GM12878 (cell line): ENCODE data around the gene TBCK. TPM values are rescaled to one million over a fixed set of nuclear protein-coding genes. Genes with fewer than 3 reads are reported as not detected.

Experiments used
- ATAC-seq: fragments of 200-7000 bp; cut with Tn5 transposase; 3 replicates; pipeline ENCODE4 v1.9.1; 2020; ENCODE audit warnings: mild to moderate bottlenecking, moderate library complexity
- BruUV-seq: library from RNA; stranded (reverse); fragments of 400-500 nt; replicated peaks from 2 replicates; lab custom pipeline; 2021; lab: Mats Ljungman, UMichigan
- CTCF ChIA-PET: fragments of 300-600 bp; sonication (Branson Sonifier 250); formaldehyde crosslinking; extraction: SDS; loops from one replicate; lab custom pipeline; 2021; ENCODE audit warnings: inconsistent platforms; lab: Yijun Ruan, JAX
- POLR2A ChIA-PET: fragments of 350-600 bp; formaldehyde crosslinking; extraction: SDS; loops from one replicate; lab custom pipeline; 2021; ENCODE audit warnings: inconsistent platforms; lab: Charles Lee
- RAD21 ChIA-PET: fragments of 300-600 bp; sonication (Branson Sonifier 250); formaldehyde crosslinking; loops from one replicate; lab custom pipeline; 2023; ENCODE audit warnings: antibody characterized with exemption; ENCODE audit not compliant: unreplicated experiment; lab: Charles Lee
- SMC1A ChIA-PET: fragments of 300-600 bp; sonication (Branson Sonifier 250); formaldehyde crosslinking; loops from one replicate; lab custom pipeline; 2023; ENCODE audit not compliant: unreplicated experiment, uncharacterized antibody; lab: Charles Lee
- DNase-seq: peaks from one replicate; pipeline ENCODE4 v3.0.0-alpha.2; 2011; ENCODE audit warnings: low read depth, low spot score
- FAIRE-seq: peaks from 3 replicates; lab custom pipeline; 2011; peaks lifted over from hg19 to GRCh38; lab: Jason Lieb, UNC
- H2AFZ ChIP-seq: 2 replicates; pipeline ENCODE4 v1.6.0; 2011; ENCODE audit warnings: low read depth, low read length, control low read depth; ENCODE audit not compliant: control insufficient read depth
- H3K27ac ChIP-seq: 2 replicates; pipeline ENCODE4 v1.5.1; 2011; ENCODE audit warnings: control low read depth; ENCODE audit not compliant: control insufficient read depth, insufficient read depth
- H3K27me3 ChIP-seq, 2 experiments: replicated peaks in 1 of 2; 2 replicates each; pipeline versions ENCODE4 v1.6.0 to v1.6.1; 2011; ENCODE audit warnings: low read length in 1 of 2; ENCODE audit not compliant: control insufficient read depth in 2 of 2, insufficient read depth in 2 of 2
- H3K36me3 ChIP-seq, 2 experiments: 2 replicates each; pipeline ENCODE4 v1.5.1; 2011; ENCODE audit warnings: low read length in 1 of 2; ENCODE audit not compliant: control insufficient read depth in 2 of 2, insufficient read depth in 2 of 2
- H3K4me1 ChIP-seq: 2 replicates; pipeline ENCODE4 v1.6.1; 2011; ENCODE audit warnings: mild to moderate bottlenecking, low read length, moderate library complexity, mixed read lengths; ENCODE audit not compliant: control insufficient read depth, insufficient read depth
- H3K4me2 ChIP-seq: 2 replicates; pipeline ENCODE4 v1.6.0; 2011; ENCODE audit warnings: control low read depth; ENCODE audit not compliant: control insufficient read depth, insufficient read depth
- H3K4me3 ChIP-seq: fragments of 200-600 bp; sonication (generic); 2 replicates; pipeline ENCODE4 v1.5.1; 2016
- H3K79me2 ChIP-seq: 2 replicates; pipeline ENCODE4 v1.6.0; 2011; ENCODE audit warnings: low read length; ENCODE audit not compliant: control insufficient read depth, insufficient read depth
- H3K9ac ChIP-seq: 2 replicates; pipeline ENCODE4 v1.8.0; 2011; ENCODE audit warnings: low read length, control low read depth, mixed read lengths; ENCODE audit not compliant: control insufficient read depth, insufficient read depth
- H3K9me3 ChIP-seq: replicated peaks from 3 replicates; pipeline ENCODE4 v1.5.1; 2011; ENCODE audit warnings: mild to moderate bottlenecking, low read length; ENCODE audit not compliant: control insufficient read depth, insufficient read depth
- H4K20me1 ChIP-seq: 2 replicates; pipeline ENCODE4 v1.6.0; 2011; ENCODE audit not compliant: control insufficient read depth, insufficient read depth
- BACH1 ChIP-seq: fragments of 450-650 bp; IDR thresholded peaks from 2 replicates; pipeline ENCODE4 v1.6.1; 2017; ENCODE audit warnings: mild to moderate bottlenecking, borderline replicate concordance
- CHD1 ChIP-seq: IDR thresholded peaks from 2 replicates; pipeline ENCODE4 v1.6.1; 2012; ENCODE audit warnings: low read depth, low read length, improper control_type of control experiment
- EP300 ChIP-seq, 2 experiments: fragments of 150-350 bp in 1 of 2; IDR thresholded peaks; 2 replicates each; pipeline ENCODE4 v1.6.1; 2011 to 2012; ENCODE audit warnings: low read depth in 2 of 2, low read length in 2 of 2, borderline replicate concordance in 1 of 2, improper control_type of control experiment in 1 of 2, inconsistent platforms in 1 of 2; ENCODE audit not compliant: control insufficient read depth in 1 of 2
- FOS ChIP-seq: IDR thresholded peaks from 3 replicates; pipeline ENCODE4 v1.6.1; 2011; ENCODE audit warnings: borderline replicate concordance; ENCODE audit not compliant: insufficient read length; ENCODE audit errors: extremely low read depth
- HDAC6 ChIP-seq: fragments of 200-600 bp; sonication (generic); IDR thresholded peaks from one replicate; pipeline ENCODE4 v1.8.0; 2017; ENCODE audit warnings: antibody characterized with exemption; ENCODE audit not compliant: unreplicated experiment
- IRF4 ChIP-seq: IDR thresholded peaks from 2 replicates; pipeline ENCODE4 v1.6.1; 2011; ENCODE audit warnings: low read depth, low read length
- MEF2A ChIP-seq: IDR thresholded peaks from 2 replicates; pipeline ENCODE4 v1.6.1; 2011; ENCODE audit warnings: low read depth, mild to moderate bottlenecking, low read length, moderate library complexity; ENCODE audit not compliant: insufficient read depth
- NBN ChIP-seq: fragments of 450-650 bp; IDR thresholded peaks from 2 replicates; pipeline ENCODE4 v1.6.1; 2016
- NR2F1 ChIP-seq: fragments of 450-650 bp; conservative IDR thresholded peaks from 2 replicates; pipeline ENCODE4 v1.6.1; 2017; ENCODE audit warnings: mild to moderate bottlenecking
- SP1 ChIP-seq: IDR thresholded peaks from one replicate; pipeline ENCODE4 v1.6.1; 2011; ENCODE audit warnings: low read depth, low read length
- STAT1 ChIP-seq: fragments of 450-650 bp; conservative IDR thresholded peaks from 2 replicates; pipeline ENCODE4 v1.6.1; 2014; ENCODE audit warnings: antibody characterized with exemption, mild to moderate bottlenecking
- ZZZ3 ChIP-seq: IDR thresholded peaks from 2 replicates; pipeline ENCODE4 v1.6.1; 2011; ENCODE audit warnings: low read depth; ENCODE audit not compliant: control insufficient read depth, insufficient read length
- in situ Hi-C: fragments of 300-500 bp; cut with MboI; formaldehyde crosslinking; loops from 9 replicates; pipeline ENCODE4 v1.14.3; 2018; ENCODE audit warnings: mixed read lengths
- intact Hi-C: fragments of 100-400 bp; cut with micrococcal nuclease; formaldehyde crosslinking; loops from one replicate; pipeline ENCODE4 v1.14.2; 2022; ENCODE audit not compliant: unreplicated experiment
- polyA plus RNA-seq, 11 experiments: library from polyadenylated mRNA; depleted of rRNA in 4 of 11; unstranded in 6 of 11; stranded (reverse) in 5 of 11; fragments of >200 nt; fragmentation: Nextera tagmentation in 4 of 11; fragmentation: Illumina TruSeq in 1 of 11; extraction: Ambion mirVana in 4 of 11; extraction: Trizol in 1 of 11; gene quantifications; 1 replicate in 1 of 11; 2 replicates in 10 of 11; pipeline versions ENCODE4 v1.2.1 to v1.2.3, GENCODE V29; 2011 to 2016; ENCODE audit warnings: inconsistent platforms in 2 of 11, missing spikeins in 2 of 11, low read depth in 1 of 11
- total RNA-seq, 4 experiments: library from RNA; depleted of rRNA in 3 of 4; stranded (reverse); fragments of >200 nt in 3 of 4; fragmentation: Illumina TruSeq in 1 of 4; extraction: Trizol in 1 of 4; gene quantifications; 2 replicates each; pipeline versions ENCODE4 v1.2.1 to v1.2.3, GENCODE V29; 2013 to 2021
- TF ChIP-seq, protein P1 (sequence below): IDR thresholded peaks from 2 replicates; pipeline ENCODE4 v1.6.1; 2012; ENCODE audit warnings: low read depth, low read length, improper control_type of control experiment
- TF ChIP-seq, protein P2 (sequence below): fragments of 450-650 bp; IDR thresholded peaks from 2 replicates; pipeline ENCODE4 v1.6.1; 2017; ENCODE audit warnings: antibody characterized with exemption, mild to moderate bottlenecking, moderate library complexity
- TF ChIP-seq, protein P3 (sequence below): fragments of 450-650 bp; IDR thresholded peaks from 2 replicates; pipeline ENCODE4 v1.6.1; 2017; ENCODE audit warnings: mild to moderate bottlenecking
- TF ChIP-seq, protein P4 (sequence below): fragments of 450-650 bp; IDR thresholded peaks from 2 replicates; pipeline ENCODE4 v1.6.1; 2016; ENCODE audit warnings: mild to moderate bottlenecking

Gene TBCK
- total and polyA plus RNA-seq, 10 of the 15 experiments (the other 5 are each of a cell fraction or from before 2014, with no cell fraction given): 4.1 to 30.3 (median 20.2) TPM

DNA sequence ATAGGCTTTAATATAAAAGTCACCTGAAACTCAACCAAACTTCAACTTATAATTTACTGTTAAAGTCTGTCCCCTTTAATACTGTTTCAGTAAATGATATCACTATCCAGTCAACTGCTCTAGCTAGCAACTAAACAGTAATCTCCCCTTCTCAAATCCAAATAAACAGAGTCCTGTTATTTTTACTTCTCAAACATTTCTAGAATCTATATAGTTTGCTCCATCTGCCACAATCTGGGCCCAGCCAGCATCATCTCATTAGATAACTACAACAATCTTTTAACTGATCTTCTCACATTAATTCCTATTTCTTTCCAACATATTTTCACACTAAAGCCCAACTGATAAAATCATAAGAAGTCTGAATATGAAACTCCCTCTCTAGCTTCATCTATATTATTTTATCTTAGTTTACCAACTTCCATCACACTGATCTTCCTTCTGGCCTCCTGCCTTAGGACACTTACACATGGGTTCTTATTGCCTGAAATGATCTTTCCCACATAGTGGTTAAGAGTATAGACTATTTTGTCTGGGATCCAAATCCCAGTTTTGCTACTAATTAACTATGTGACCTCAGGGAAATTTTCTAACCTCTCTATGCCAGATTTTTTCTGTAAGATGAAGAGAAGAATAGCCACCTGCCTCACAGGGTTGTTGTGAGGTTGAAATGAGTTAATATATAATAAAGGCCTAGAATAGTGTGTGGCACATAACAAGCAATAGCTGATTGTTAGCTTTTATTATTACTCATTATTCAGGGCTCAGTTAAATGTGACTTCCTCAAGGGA lies 18.6 kb downstream of the TBCK start:
- ChIA-PET POLR2A (no interaction called here), SMC1A (interaction anchor here (1.1 kb wide), 1 partner anchor 18 kb away, joined by 3 read pairs; the partner anchor contains the start of genes AIMP1 and TBCK), RAD21 (no interaction called here), CTCF (interaction anchor here (1.0 kb wide), 2 partner anchors 31 to 42 kb away, joined by 3 read pairs; no protein-coding TSS in a partner anchor)
- no peak overlapping the region for H3K9ac ChIP-seq
- intact Hi-C loops (no loop called here), in situ Hi-C loops (no loop called here)
- H3K36me3 ChIP-seq: peaks cover 0 to 6% of the 10 kb centered on the region in 2 experiments; a peak in 1 of 4 replicates
- no peak overlapping the region for H2AFZ ChIP-seq
- no peaks in the 10 kb centered on the region for H3K4me1 ChIP-seq
- DNase-seq (no peak), ATAC-seq (no peak), FAIRE-seq (no peak)
- H3K4me3 ChIP-seq: no peak overlapping the region
- H3K27me3 ChIP-seq: no peaks in the 10 kb centered on the region
- H4K20me1 ChIP-seq: no peaks in the 10 kb centered on the region
- BruUV-seq: no TSS peak
- H3K4me2 ChIP-seq: no peak overlapping the region
- H3K9me3 ChIP-seq: no peaks in the 10 kb centered on the region
- H3K27ac ChIP-seq: no peak overlapping the region
- H3K79me2 ChIP-seq: no peaks in the 10 kb centered on the region
- no peak for TF ChIP-seq IRF4
- TF ChIP-seq NBN: no peak
- no peak for TF ChIP-seq NR2F1
- TF ChIP-seq, protein P1, sequence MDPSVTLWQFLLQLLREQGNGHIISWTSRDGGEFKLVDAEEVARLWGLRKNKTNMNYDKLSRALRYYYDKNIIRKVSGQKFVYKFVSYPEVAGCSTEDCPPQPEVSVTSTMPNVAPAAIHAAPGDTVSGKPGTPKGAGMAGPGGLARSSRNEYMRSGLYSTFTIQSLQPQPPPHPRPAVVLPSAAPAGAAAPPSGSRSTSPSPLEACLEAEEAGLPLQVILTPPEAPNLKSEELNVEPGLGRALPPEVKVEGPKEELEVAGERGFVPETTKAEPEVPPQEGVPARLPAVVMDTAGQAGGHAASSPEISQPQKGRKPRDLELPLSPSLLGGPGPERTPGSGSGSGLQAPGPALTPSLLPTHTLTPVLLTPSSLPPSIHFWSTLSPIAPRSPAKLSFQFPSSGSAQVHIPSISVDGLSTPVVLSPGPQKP: no peak
- no peak for TF ChIP-seq STAT1
- TF ChIP-seq MEF2A: no peak
- TF ChIP-seq ZZZ3: no peak
- TF ChIP-seq SP1: no peak
- TF ChIP-seq EP300 (IDR thresholded peaks at IDR 0.05; ENCODE audit: borderline replicate concordance in 1 of 2, control insufficient read depth in 1 of 2, low read depth in 2 of 2, low read length in 2 of 2): no peak
- TF ChIP-seq BACH1: no peak
- TF ChIP-seq HDAC6: no peak
- TF ChIP-seq CHD1: no peak
- TF ChIP-seq FOS: no peak
- TF ChIP-seq, protein P2, sequence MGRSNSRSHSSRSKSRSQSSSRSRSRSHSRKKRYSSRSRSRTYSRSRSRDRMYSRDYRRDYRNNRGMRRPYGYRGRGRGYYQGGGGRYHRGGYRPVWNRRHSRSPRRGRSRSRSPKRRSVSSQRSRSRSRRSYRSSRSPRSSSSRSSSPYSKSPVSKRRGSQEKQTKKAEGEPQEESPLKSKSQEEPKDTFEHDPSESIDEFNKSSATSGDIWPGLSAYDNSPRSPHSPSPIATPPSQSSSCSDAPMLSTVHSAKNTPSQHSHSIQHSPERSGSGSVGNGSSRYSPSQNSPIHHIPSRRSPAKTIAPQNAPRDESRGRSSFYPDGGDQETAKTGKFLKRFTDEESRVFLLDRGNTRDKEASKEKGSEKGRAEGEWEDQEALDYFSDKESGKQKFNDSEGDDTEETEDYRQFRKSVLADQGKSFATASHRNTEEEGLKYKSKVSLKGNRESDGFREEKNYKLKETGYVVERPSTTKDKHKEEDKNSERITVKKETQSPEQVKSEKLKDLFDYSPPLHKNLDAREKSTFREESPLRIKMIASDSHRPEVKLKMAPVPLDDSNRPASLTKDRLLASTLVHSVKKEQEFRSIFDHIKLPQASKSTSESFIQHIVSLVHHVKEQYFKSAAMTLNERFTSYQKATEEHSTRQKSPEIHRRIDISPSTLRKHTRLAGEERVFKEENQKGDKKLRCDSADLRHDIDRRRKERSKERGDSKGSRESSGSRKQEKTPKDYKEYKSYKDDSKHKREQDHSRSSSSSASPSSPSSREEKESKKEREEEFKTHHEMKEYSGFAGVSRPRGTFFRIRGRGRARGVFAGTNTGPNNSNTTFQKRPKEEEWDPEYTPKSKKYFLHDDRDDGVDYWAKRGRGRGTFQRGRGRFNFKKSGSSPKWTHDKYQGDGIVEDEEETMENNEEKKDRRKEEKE: no peak
- TF ChIP-seq, protein P3, sequence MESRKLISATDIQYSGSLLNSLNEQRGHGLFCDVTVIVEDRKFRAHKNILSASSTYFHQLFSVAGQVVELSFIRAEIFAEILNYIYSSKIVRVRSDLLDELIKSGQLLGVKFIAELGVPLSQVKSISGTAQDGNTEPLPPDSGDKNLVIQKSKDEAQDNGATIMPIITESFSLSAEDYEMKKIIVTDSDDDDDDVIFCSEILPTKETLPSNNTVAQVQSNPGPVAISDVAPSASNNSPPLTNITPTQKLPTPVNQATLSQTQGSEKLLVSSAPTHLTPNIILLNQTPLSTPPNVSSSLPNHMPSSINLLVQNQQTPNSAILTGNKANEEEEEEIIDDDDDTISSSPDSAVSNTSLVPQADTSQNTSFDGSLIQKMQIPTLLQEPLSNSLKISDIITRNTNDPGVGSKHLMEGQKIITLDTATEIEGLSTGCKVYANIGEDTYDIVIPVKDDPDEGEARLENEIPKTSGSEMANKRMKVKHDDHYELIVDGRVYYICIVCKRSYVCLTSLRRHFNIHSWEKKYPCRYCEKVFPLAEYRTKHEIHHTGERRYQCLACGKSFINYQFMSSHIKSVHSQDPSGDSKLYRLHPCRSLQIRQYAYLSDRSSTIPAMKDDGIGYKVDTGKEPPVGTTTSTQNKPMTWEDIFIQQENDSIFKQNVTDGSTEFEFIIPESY: no peak
- TF ChIP-seq, protein P4, sequence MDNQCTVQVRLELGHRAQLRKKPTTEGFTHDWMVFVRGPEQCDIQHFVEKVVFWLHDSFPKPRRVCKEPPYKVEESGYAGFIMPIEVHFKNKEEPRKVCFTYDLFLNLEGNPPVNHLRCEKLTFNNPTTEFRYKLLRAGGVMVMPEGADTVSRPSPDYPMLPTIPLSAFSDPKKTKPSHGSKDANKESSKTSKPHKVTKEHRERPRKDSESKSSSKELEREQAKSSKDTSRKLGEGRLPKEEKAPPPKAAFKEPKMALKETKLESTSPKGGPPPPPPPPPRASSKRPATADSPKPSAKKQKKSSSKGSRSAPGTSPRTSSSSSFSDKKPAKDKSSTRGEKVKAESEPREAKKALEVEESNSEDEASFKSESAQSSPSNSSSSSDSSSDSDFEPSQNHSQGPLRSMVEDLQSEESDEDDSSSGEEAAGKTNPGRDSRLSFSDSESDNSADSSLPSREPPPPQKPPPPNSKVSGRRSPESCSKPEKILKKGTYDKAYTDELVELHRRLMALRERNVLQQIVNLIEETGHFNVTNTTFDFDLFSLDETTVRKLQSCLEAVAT: no peak
